ENCODE results near the gene GPRC5C. TPM values are rescaled to one million over a fixed set of nuclear protein-coding genes. Genes with fewer than 3 reads are reported as not detected.

The GPRC5C gene
- total and polyA plus RNA-seq, 2 of the 13 experiments (the other 11 are each of a cell fraction or from before 2014, with no cell fraction given), result 85.6 to 300 TPM

DNA sequence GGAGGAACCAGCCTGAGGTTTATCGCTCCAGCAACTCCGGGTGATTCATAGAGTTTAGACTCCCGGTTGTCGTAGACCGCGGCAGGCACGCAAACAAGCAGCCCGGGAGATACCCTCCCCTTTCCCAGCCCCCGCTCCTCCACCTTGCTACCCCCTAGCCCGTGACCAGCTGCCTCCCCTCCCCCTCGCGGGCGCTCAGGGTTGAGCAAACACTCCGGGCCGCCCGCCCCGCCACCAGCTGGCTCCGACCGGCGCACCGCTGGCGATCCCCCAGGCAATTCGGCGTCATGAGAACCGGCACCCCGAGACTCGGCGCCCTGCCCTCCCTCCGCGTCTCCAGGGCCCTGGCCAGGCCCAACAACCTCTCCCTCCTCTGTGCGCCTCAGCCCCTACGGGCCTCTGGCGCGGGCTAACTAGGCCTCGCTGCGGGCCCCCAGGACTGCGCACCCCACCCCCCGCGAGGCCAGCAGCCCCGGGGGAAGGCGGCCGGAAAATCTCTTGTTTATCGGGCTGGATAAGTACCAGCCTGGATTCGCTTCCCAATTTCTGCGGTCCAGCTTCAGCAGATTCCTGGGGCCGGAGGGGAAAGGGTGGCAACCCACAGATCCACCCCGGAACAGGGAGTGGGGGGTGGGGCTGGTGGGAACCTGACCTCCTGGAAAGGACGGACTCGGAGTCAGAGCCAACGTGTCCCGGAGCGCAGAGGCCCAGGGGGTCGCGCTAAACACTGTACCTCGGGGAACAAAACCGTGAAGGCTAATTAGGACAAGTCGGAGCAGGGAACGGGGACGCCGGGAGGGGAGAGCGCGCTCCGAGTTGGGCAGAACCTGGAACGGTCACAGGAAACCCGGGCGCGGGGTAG, 951 bp upstream of the GPRC5C start (continued):
- TF ChIP-seq, protein P1, sequence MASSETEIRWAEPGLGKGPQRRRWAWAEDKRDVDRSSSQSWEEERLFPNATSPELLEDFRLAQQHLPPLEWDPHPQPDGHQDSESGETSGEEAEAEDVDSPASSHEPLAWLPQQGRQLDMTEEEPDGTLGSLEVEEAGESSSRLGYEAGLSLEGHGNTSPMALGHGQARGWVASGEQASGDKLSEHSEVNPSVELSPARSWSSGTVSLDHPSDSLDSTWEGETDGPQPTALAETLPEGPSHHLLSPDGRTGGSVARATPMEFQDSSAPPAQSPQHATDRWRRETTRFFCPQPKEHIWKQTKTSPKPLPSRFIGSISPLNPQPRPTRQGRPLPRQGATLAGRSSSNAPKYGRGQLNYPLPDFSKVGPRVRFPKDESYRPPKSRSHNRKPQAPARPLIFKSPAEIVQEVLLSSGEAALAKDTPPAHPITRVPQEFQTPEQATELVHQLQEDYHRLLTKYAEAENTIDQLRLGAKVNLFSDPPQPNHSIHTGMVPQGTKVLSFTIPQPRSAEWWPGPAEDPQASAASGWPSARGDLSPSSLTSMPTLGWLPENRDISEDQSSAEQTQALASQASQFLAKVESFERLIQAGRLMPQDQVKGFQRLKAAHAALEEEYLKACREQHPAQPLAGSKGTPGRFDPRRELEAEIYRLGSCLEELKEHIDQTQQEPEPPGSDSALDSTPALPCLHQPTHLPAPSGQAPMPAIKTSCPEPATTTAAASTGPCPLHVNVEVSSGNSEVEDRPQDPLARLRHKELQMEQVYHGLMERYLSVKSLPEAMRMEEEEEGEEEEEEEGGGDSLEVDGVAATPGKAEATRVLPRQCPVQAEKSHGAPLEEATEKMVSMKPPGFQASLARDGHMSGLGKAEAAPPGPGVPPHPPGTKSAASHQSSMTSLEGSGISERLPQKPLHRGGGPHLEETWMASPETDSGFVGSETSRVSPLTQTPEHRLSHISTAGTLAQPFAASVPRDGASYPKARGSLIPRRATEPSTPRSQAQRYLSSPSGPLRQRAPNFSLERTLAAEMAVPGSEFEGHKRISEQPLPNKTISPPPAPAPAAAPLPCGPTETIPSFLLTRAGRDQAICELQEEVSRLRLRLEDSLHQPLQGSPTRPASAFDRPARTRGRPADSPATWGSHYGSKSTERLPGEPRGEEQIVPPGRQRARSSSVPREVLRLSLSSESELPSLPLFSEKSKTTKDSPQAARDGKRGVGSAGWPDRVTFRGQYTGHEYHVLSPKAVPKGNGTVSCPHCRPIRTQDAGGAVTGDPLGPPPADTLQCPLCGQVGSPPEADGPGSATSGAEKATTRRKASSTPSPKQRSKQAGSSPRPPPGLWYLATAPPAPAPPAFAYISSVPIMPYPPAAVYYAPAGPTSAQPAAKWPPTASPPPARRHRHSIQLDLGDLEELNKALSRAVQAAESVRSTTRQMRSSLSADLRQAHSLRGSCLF (CRISPR knock-in tag; IDR thresholded peaks at IDR 0.05; ENCODE audit: borderline replicate concordance), result peak; percentile 49
- no peak; the same call in 1 of the 2 replicates for TF ChIP-seq ZNF431 (CRISPR knock-in tag; IDR thresholded peaks at IDR 0.05; ENCODE audit: borderline replicate concordance, low read depth)
- TF ChIP-seq KMT2A (CRISPR knock-in tag; IDR thresholded peaks at IDR 0.05), result peak; percentile 51; the same call in 1 of the 2 replicates
- TF ChIP-seq, protein P2, sequence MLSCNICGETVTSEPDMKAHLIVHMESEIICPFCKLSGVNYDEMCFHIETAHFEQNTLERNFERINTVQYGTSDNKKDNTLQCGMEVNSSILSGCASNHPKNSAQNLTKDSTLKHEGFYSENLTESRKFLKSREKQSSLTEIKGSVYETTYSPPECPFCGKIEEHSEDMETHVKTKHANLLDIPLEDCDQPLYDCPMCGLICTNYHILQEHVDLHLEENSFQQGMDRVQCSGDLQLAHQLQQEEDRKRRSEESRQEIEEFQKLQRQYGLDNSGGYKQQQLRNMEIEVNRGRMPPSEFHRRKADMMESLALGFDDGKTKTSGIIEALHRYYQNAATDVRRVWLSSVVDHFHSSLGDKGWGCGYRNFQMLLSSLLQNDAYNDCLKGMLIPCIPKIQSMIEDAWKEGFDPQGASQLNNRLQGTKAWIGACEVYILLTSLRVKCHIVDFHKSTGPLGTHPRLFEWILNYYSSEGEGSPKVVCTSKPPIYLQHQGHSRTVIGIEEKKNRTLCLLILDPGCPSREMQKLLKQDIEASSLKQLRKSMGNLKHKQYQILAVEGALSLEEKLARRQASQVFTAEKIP (CRISPR knock-in tag; IDR thresholded peaks at IDR 0.05; ENCODE audit: borderline replicate concordance), result 0 out of 2 replicates have a peak, but pooled peaks have one; percentile 42
- TF ChIP-seq YY1 (IDR thresholded peaks at IDR 0.05; ENCODE audit: insufficient read depth, insufficient replicate concordance, low read depth, low read length), result no peak
- TF ChIP-seq ZNF33A (CRISPR knock-in tag; IDR thresholded peaks at IDR 0.05; ENCODE audit: borderline replicate concordance), result peak; percentile 95; the same call in 1 of the 2 replicates
- TF ChIP-seq, protein P3, sequence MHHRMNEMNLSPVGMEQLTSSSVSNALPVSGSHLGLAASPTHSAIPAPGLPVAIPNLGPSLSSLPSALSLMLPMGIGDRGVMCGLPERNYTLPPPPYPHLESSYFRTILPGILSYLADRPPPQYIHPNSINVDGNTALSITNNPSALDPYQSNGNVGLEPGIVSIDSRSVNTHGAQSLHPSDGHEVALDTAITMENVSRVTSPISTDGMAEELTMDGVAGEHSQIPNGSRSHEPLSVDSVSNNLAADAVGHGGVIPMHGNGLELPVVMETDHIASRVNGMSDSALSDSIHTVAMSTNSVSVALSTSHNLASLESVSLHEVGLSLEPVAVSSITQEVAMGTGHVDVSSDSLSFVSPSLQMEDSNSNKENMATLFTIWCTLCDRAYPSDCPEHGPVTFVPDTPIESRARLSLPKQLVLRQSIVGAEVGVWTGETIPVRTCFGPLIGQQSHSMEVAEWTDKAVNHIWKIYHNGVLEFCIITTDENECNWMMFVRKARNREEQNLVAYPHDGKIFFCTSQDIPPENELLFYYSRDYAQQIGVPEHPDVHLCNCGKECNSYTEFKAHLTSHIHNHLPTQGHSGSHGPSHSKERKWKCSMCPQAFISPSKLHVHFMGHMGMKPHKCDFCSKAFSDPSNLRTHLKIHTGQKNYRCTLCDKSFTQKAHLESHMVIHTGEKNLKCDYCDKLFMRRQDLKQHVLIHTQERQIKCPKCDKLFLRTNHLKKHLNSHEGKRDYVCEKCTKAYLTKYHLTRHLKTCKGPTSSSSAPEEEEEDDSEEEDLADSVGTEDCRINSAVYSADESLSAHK (CRISPR knock-in tag; IDR thresholded peaks at IDR 0.05; ENCODE audit: borderline replicate concordance), result no peak
- peak; percentile 84 for TF ChIP-seq PHF5A (CRISPR knock-in tag; IDR thresholded peaks at IDR 0.05; ENCODE audit: low read depth, unreplicated experiment)
- 0 out of 2 replicates have a peak, but pooled peaks have one; percentile 23 for TF ChIP-seq ZFP37 (CRISPR knock-in tag; IDR thresholded peaks at IDR 0.05; ENCODE audit: borderline replicate concordance)
- no peak for TF ChIP-seq ZNF382 (CRISPR knock-in tag; IDR thresholded peaks at IDR 0.05; ENCODE audit: borderline replicate concordance)
- TF ChIP-seq HOXA9 (CRISPR knock-in tag; IDR thresholded peaks at IDR 0.05; ENCODE audit: borderline replicate concordance), result no peak; the same call in 1 of the 2 replicates
- TF ChIP-seq SATB2 (CRISPR knock-in tag; IDR thresholded peaks at IDR 0.05), result peak; percentile 74; the same call in 1 of the 2 replicates
- TF ChIP-seq, protein P4, sequence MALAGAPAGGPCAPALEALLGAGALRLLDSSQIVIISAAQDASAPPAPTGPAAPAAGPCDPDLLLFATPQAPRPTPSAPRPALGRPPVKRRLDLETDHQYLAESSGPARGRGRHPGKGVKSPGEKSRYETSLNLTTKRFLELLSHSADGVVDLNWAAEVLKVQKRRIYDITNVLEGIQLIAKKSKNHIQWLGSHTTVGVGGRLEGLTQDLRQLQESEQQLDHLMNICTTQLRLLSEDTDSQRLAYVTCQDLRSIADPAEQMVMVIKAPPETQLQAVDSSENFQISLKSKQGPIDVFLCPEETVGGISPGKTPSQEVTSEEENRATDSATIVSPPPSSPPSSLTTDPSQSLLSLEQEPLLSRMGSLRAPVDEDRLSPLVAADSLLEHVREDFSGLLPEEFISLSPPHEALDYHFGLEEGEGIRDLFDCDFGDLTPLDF (CRISPR knock-in tag; IDR thresholded peaks at IDR 0.05), result peak; percentile 27; the same call in 1 of the 2 replicates
- TF ChIP-seq, protein P5, sequence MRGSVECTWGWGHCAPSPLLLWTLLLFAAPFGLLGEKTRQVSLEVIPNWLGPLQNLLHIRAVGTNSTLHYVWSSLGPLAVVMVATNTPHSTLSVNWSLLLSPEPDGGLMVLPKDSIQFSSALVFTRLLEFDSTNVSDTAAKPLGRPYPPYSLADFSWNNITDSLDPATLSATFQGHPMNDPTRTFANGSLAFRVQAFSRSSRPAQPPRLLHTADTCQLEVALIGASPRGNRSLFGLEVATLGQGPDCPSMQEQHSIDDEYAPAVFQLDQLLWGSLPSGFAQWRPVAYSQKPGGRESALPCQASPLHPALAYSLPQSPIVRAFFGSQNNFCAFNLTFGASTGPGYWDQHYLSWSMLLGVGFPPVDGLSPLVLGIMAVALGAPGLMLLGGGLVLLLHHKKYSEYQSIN (CRISPR knock-in tag; IDR thresholded peaks at IDR 0.05; ENCODE audit: borderline replicate concordance), result no peak
- no peak for TF ChIP-seq ATM (IDR thresholded peaks at IDR 0.05; ENCODE audit: borderline replicate concordance)

Data from HepG2 (cell line).